EH (cell line): ENCODE measurements around the gene ZNF598.
"Not testable (repeated sequence)": the region's sequence is repeated elsewhere in the genome, so short reads cannot be mapped to it uniquely, and the experiment has no call there.

Experiments
- DNase-seq: peaks from one replicate; pipeline ENCODE4 v3.0.0-alpha.2; 2015; ENCODE audit warnings: low read depth

ZNF598 gene

GRCh38 chr16:1958143-1958491 is 51.5 kb downstream of the ZNF598 start:
- not testable (repeated sequence) for DNase-seq

GRCh38 chr16:1957434-1958142 is 52.0 kb downstream of the ZNF598 start:
- DNase-seq, result not testable (repeated sequence)

- no peak for DNase-seq
Observed at GRCh38 chr16:1953734-1954133, 55.9 kb downstream of the ZNF598 start.

- DNase-seq, result no peak
Observed at GRCh38 chr16:1950559-1950958, 59.1 kb downstream of the ZNF598 start.

GRCh38 chr16:1950047-1950446 is 59.6 kb downstream of the ZNF598 start:
- no peak for DNase-seq

GRCh38 chr16:1949507-1949906 is 60.1 kb downstream of the ZNF598 start:
- DNase-seq, result no peak
